Pulmonary artery endothelial cell (primary cell): Measurements from ENCODE around the gene CES2. TPM values are rescaled to one million over a fixed set of nuclear protein-coding genes. Genes with fewer than 3 reads are reported as not detected.

Source experiments
- DNase-seq: peaks from one replicate; pipeline ENCODE4 v3.0.0-alpha.2; 2011; ENCODE audit warnings: low read depth, low spot score
- total RNA-seq: library from RNA; depleted of rRNA; stranded (reverse); fragments of >200 nt; gene quantifications from 2 replicates; pipeline ENCODE4 v1.2.3, GENCODE V29; 2014

CES2 gene
- total RNA-seq, 1 donor from 2014 or later = 17.1 TPM

- no peak for DNase-seq
Measured at GRCh38 chr16:66918803-66919568, 16.3 kb upstream of the CES2 start, which contains the start of gene CDH16. Gene CDH16, minus strand, starts transcription at chr16:66918885. Its CDS starts 820 bp downstream, at chr16:66918065.

- DNase-seq = no peak
Measured at GRCh38 chr16:66919569-66920298, 15.6 kb upstream of the CES2 start.

GRCh38 chr16:66920299-66920590 is 15.1 kb upstream of the CES2 start:
- no peak for DNase-seq

- DNase-seq = no peak
Measured at GRCh38 chr16:66920924-66921680, 14.2 kb upstream of the CES2 start.

- DNase-seq = no peak
Measured at GRCh38 chr16:66921729-66922450, 13.4 kb upstream of the CES2 start.

- no peak for DNase-seq
Measured at GRCh38 chr16:66923247-66923731, 12.0 kb upstream of the CES2 start.

GRCh38 chr16:66923866-66924265 is 11.4 kb upstream of the CES2 start:
- no peak for DNase-seq

GRCh38 chr16:66924527-66925321 is 10.6 kb upstream of the CES2 start:
- DNase-seq = no peak

GRCh38 chr16:66925322-66925840 is 9.9 kb upstream of the CES2 start, which contains the start of gene RRAD:
Gene RRAD, minus strand, starts transcription at chr16:66925535. Its CDS starts 356 bp downstream, at chr16:66925179.
- DNase-seq = no peak

- no peak for DNase-seq
Measured at GRCh38 chr16:66926171-66926947, 9.0 kb upstream of the CES2 start.

GRCh38 chr16:66926961-66927436 is 8.3 kb upstream of the CES2 start:
- DNase-seq = no peak

GRCh38 chr16:66927918-66928649 is 7.2 kb upstream of the CES2 start:
- DNase-seq = no peak

- no peak for DNase-seq
Measured at GRCh38 chr16:66928702-66929388, 6.5 kb upstream of the CES2 start.

- no peak for DNase-seq
Measured at GRCh38 chr16:66930189-66930588, 5.1 kb upstream of the CES2 start.

- DNase-seq = no peak
Measured at GRCh38 chr16:66931665-66932064, 3.7 kb upstream of the CES2 start.

GRCh38 chr16:66932076-66932475 is 3.2 kb upstream of the CES2 start:
- DNase-seq = no peak

- DNase-seq = no peak
Measured at GRCh38 chr16:66933776-66934137, 1.6 kb upstream of the CES2 start.
